SW480 (cell line): ENCODE data around the gene NLK.
"Not testable (repeated sequence)": the region's sequence is repeated elsewhere in the genome, so short reads cannot be mapped to it uniquely, and the experiment has no call there.

ENCODE experiments used
- DNase-seq: peaks from one replicate; pipeline ENCODE4 v3.0.0-alpha.2; 2016; ENCODE audit warnings: low spot score

The NLK gene

DNA sequence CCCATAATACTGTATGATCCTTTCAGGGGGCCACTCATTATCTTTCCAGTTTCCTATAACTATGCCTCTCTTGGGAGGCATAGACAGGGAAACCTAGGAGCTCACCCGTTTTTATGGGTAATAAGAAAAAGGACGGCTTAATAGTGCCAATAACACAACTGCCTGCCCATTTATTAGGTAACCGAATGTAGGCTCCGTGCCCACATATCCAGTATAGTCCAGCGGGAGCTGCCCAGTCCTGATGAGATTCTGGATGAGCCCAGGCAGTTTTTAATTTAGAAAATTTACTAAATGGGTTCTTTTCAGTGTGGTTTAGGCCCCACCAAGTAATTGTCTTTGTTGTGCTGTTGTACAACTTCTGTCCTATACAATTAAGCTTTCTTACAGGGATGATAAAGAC, 189.1 kb downstream of the NLK start:
- not testable (repeated sequence) for DNase-seq

DNA sequence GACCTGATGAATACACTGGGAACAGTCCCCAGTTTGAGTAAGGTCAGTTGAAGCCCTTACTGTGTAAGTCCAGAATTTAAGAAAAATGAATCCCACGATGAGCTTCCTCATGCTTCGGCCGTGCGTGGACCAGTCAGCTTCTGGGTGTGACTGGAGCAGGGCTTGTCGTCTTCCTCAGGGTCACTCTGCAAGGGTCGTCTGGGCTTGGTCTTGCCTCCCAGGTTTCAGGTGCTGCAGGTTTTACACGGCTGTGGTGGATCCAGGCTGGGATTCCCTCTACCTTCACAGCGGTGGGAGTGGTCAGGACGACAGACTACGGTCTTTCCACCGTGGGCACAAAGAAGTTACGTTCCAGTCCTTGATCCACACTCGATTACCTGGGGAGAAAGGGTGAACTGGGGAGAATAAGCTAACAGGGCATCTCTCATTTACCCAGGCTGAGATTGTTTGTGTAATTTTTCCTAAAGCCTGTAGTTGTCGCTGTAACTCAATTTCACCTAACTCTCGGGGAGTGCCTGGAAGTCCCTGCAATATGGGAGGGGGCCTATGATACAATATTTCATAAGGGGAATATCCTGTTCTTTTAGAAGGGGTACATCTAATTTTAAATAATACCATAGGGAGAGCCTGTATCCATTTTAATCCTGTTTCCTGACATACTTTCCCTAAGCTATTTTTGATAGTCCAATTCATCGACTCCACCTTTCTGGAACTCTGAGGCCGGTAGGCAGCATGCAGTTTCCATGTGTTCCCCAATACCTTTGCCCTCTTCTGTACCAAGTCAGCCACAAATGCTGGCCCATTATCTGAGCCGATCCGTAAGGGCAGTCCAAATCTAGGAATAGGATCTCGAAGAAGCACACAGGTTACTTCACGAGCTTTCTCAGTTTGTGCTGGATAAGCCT, 190.7 kb downstream of the NLK start:
- not testable (repeated sequence) for DNase-seq

DNA sequence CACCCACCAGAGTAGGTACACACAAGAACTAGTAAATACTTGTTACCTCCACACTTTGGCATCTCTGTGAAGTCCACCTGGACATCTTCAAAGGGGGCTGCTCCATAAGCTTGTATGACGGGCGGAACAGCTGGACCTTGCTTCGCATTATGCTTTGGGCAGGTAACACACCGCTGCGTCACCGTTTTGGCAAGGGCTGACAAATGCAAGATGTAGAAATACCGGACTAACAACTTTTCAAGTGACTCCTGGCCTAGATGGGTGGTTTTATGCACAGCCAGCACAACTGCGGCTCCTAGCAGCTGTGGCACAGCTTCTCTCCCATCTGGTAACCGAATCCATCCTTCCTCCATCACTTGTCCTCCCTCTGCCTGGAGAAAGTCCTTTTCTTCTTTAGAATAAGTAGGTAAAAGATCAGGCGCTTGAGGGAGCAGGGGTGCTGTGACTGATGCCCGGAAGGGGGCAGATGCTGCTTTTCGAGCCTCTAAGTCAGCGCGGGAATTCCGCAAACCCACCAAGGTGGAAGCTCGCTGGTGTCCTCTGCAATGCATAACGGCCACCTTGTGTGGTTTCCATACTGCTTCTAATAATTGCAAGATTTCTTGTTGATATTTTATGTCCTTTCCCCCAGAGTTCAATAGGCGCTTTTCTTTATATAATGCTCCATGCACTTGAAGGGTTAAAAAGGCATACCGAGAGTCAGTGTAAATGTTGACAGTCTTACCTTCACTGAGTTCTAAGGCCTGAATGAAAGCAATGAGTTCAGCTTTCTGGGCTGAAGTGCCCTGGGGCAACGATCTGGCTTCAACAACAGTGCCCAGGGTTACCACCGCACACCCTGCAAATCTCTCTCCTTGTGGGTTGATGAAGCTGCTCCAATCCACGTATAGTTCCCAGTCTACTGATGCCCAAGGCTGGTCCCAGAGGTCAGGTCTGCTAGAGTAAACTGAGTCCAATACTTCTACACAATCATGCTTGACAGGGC, 191.7 kb downstream of the NLK start:
- DNase-seq, result not testable (repeated sequence)

DNA sequence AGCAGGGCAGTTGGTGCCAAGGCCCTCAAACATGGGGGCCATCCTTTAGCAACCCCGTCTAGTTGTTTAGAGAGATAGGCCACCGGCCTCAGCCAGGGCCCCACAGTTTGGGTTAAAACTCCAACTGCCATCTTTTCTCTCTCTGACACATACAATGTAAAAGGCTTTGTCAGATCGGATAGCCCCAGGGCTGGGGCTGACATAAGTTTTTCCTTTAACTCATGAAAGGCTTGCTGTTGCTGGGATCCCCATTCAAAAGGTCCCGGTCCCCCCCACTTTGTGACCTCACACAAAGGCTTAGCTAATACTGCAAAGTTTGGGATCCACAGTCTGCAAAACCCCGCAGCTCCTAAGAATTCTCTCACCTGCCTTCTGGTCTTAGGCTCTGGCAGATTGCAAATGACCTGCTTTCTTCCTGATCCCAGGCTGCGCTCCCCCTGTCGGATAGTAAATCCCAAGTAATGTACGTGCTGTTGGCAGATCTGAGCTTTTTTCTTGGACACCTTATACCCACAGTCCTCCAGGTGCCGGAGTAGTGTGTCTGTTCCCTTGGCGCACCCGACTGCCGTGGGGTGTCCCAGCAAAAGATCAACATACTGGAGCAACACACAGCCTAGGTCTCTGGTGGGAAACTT, 192.7 kb downstream of the NLK start:
- not testable (repeated sequence) for DNase-seq

DNA sequence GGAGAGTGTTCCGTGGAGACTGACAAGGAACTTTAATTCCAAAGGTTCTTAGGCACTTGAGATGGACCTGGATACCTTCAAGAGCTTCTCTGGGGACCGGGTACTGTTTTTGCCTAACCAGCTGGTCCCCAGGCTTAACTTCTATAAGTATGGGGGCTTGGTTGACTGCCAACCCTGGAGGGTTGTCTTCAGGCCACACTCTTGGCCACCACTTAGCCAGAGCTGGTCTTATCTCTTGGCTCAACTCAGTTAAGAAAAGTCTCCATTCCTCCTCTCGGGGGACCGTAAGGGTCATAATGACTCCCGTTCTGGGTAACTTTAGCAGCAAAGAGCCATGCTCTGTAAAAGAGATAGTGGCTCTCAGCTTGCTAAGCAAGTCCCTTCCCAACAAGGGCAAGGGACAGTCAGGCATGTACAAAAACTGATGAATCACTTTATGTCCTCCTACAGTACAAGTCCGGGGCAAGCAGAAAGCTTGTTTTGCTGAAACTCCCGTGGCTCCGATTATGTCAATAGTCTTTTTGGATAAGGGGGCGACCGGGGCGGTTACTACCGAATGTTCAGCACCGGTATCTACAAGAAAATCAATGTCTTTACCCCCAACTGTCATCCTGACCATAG, 193.7 kb downstream of the NLK start:
- DNase-seq, result not testable (repeated sequence)

DNA sequence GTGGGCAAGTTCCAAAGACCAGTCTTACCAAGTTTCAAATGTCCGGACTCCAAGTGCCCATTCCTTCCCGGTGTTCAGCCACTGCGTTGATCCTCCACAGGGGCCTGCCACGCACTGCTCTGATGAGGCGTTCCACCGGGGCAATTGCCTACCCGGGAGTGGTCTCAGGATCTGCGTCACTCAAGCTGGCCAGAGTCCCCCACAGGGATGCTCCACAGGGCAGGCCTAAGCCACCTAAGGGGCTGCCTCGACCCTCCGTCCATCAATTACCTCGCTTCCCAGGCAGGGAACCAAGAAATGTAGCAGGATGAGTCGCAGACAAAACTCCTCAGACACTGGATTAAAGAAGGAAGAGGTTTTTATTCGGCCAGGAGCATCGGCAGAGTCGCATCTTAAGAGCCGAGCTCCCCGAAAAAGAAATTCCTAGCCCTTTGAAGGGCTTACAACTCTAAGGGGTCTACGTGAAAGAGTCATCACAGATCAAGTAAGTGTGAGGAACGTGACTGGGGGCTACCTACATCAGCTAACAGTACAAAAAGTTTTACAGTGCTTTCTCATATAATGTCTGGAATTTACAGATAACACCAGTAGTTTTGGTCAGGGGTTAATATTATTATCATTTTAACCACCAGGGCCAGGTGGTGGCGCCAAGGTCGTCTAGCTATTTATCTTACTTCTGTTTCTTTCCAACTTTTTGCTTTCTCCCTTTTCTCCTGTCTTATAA, 196.2 kb downstream of the NLK start:
- not testable (repeated sequence) for DNase-seq

DNA sequence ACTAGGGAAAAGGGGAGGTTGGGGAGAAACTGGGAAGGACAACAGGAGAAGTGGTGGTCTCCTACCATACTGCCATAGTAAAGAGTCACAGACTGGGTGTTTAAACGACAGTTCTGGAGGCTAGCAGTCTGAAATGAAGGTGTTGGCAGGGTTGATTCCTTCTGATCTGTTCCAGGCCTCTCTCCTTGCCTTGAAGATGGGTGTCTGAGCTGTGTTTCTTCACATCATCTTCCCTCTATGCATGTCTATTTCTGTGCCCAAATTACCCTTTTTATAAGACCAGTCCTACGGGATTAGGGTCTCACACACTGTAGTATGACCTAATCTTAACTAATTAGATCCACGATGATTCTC, 196.8 kb downstream of the NLK start:
- DNase-seq, result no peak

DNA sequence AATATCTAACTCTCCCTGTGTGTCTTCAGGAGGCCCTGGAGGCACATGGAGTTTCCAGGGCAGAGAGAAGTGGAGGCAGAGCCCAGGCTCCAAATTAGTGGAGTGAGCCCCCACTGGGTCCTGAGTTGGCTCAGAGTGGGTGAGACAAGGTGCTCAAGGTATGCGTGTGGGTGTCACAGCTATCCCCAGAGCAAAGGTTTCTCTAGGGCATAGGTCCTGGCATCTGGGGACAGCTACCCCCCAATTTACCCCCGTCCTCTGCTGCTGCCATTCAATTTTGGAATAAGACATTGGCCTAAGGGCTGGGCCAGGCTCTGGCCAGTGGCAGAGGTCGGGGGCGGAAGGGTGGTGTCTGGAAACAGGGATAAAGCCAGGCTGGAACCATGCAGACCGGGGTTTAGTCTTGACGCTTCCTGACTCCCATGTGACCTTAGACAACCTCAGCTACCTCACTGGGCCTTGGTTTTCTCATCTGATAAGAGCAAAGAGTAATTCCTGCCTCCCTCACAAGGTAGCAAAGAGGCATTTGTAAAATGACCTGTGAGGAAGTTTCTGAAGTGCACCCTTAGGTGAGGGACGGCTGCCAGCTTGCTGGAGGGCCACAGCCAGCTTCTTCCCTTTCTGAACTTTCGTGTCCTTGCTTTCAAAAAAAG, 198.3 kb downstream of the NLK start:
- no peak for DNase-seq

DNA sequence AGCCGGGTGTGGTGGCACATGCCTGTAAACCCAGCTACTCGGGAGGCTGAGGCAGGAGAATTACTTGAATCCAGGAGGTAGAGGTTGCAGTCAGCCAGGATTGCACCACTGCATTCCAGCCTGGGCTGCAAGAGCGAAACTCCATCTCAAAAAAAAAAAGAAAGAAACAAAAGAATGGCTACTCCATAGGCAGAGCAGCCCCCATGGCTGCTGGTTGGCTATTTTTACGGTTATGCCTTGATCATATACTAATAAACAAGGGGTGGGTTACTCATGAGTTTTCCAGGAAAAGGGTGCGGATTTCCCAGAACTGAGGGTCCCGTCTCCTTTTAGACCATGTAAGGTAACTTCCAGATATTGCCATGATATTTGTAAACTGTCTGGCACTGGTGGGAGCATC, 200.3 kb downstream of the NLK start:
- no peak for DNase-seq

DNA sequence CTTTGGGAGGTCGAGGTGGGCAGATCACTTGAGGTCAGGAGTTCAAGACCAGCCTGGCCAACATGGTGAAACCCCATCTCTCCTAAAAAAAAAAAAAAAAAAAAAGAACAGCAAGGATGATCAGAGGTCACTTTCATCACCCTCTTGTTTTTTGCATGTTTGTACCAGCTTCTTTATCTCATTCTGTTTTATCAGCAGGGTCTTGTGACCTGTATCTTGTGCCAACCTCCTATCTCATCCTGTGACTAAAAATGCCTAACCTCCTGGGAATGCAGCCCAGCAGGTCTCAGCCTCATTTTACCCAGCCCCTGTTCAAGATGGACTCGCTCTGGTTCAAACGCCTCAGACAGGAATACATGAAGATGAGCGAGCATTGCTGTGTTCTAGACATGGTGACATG, 200.8 kb downstream of the NLK start:
- DNase-seq, result not testable (repeated sequence)

DNA sequence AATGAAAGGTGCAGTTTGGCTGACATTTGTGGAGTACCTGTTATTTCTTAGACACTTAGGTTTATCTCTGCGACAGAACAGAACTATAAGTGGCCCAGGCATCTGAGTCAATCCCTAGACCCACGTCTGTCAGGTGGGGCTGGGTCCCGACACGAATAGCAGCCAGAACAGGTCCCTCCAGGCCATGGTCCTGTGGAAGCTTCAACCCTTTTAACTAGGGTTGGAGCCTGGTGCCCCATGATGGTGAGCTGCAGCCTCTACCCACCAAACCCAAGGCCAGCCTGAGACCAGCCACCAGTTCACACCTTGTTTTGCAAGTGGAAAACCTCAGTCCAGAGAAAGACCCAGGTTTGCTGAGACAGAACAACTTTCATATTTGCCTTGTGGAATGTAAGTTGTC, 202.0 kb downstream of the NLK start:
- DNase-seq, result no peak
